Mesendoderm (in vitro differentiated cells): ENCODE data around the gene PAIP2B.
A peak's percentile ranks its signal among the peaks of the same experiment; 100 is the strongest.
"Not testable (repeated sequence)": the region's sequence is repeated elsewhere in the genome, so short reads cannot be mapped to it uniquely, and the experiment has no call there.

Source experiments
- DNase-seq: peaks from one replicate; pipeline ENCODE4 v3.0.0; 2013
- H2AK5ac ChIP-seq: 2 replicates; pipeline ENCODE4 v1.6.1; 2013; ENCODE audit warnings: low read length, inconsistent platforms
- H2BK120ac ChIP-seq: 2 replicates; pipeline ENCODE4 v1.6.1; 2013; ENCODE audit warnings: low read depth, mild to moderate bottlenecking, low read length, moderate library complexity, mixed read lengths
- H2BK15ac ChIP-seq: replicated peaks from 2 replicates; pipeline ENCODE4 v1.6.1; 2013; ENCODE audit warnings: low read depth, mild to moderate bottlenecking, moderate library complexity
- H2BK5ac ChIP-seq: 2 replicates; pipeline ENCODE4 v1.6.1; 2013; ENCODE audit warnings: low read length, inconsistent platforms
- H3K18ac ChIP-seq: 2 replicates; pipeline ENCODE4 v1.6.1; 2013; ENCODE audit warnings: mild to moderate bottlenecking, low read length, mixed read lengths
- H3K23ac ChIP-seq: one replicate; pipeline ENCODE4 v1.6.1; 2013; ENCODE audit warnings: low read length
- H3K27ac ChIP-seq: 2 replicates; pipeline ENCODE4 v1.5.1; 2013; ENCODE audit warnings: low read depth, mild to moderate bottlenecking, inconsistent platforms, low read length, moderate library complexity
- H3K27me3 ChIP-seq: 2 replicates; pipeline ENCODE4 v1.6.1; 2013; ENCODE audit warnings: low read length, control low read depth, mild to moderate bottlenecking, inconsistent platforms; ENCODE audit not compliant: insufficient read depth, poor library complexity
- H3K36me3 ChIP-seq: 2 replicates; pipeline ENCODE4 v1.6.1; 2013; ENCODE audit warnings: low read length, inconsistent platforms; ENCODE audit not compliant: control insufficient read depth, insufficient read depth
- H3K4ac ChIP-seq: one replicate; pipeline ENCODE4 v1.6.1; 2013; ENCODE audit warnings: low read depth, mild to moderate bottlenecking, low read length, moderate library complexity
- H3K4me1 ChIP-seq: 2 replicates; pipeline ENCODE4 v1.6.1; 2013; ENCODE audit warnings: low read depth, low read length, inconsistent platforms; ENCODE audit not compliant: control insufficient read depth
- H3K4me2 ChIP-seq: 2 replicates; pipeline ENCODE4 v1.6.1; 2013; ENCODE audit warnings: low read length
- H3K4me3 ChIP-seq: 2 replicates; pipeline ENCODE4 v1.5.1; 2013; ENCODE audit warnings: mild to moderate bottlenecking, low read length
- H3K56ac ChIP-seq: one replicate; pipeline ENCODE4 v1.6.1; 2013; ENCODE audit warnings: low read length
- H3K79me1 ChIP-seq: 2 replicates; pipeline ENCODE4 v1.6.1; 2013; ENCODE audit warnings: low read length, inconsistent platforms
- H3K79me2 ChIP-seq: 2 replicates; pipeline ENCODE4 v1.6.1; 2013; ENCODE audit warnings: mild to moderate bottlenecking, low read length; ENCODE audit not compliant: control insufficient read depth, insufficient read depth
- H3K9ac ChIP-seq: 2 replicates; pipeline ENCODE4 v1.6.1; 2013; ENCODE audit warnings: low read length, inconsistent platforms
- H4K5ac ChIP-seq: one replicate; pipeline ENCODE4 v1.6.1; 2013; ENCODE audit warnings: low read length
- H4K8ac ChIP-seq: one replicate; pipeline ENCODE4 v1.6.1; 2013; ENCODE audit warnings: low read depth, mild to moderate bottlenecking, control low read depth, low read length, moderate library complexity
- WGBS: extraction: QIAGEN DNeasy Blood & Tissue Kit; methylation state at CpG from one replicate; pipeline ENCODE4 v1.1.7; 2013; ENCODE audit warnings: low lambda C conversion rate, missing lambda C conversion rate; ENCODE audit not compliant: insufficient coverage; ENCODE audit errors: extremely low coverage; 5-methylcytosine and 5-hydroxymethylcytosine counted together

Gene PAIP2B

GRCh38 chr2:71243634-71244301 is 16.9 kb upstream of the PAIP2B start:
- no peaks in the 10 kb centered on the region for H3K27me3 ChIP-seq
- H3K9ac ChIP-seq, result no peak overlapping the region
- no peak overlapping the region for H3K23ac ChIP-seq
- H3K4ac ChIP-seq, result no peak overlapping the region
- no peak overlapping the region for H3K4me2 ChIP-seq
- no CpG with 5 or more reads among the region's 1 CpG for WGBS
- H3K56ac ChIP-seq, result no peak overlapping the region
- no peak overlapping the region for H2BK120ac ChIP-seq
- peak; percentile 18 for DNase-seq
- H3K79me1 ChIP-seq, result no peaks in the 10 kb centered on the region
- no peaks in the 10 kb centered on the region for H3K4me1 ChIP-seq
- no peaks in the 10 kb centered on the region for H3K36me3 ChIP-seq
- no peak overlapping the region for H2BK15ac ChIP-seq
- no peak overlapping the region for H3K27ac ChIP-seq
- H4K5ac ChIP-seq, result no peak overlapping the region
- H2AK5ac ChIP-seq, result no peak overlapping the region
- H3K4me3 ChIP-seq, result no peak overlapping the region
- no peak overlapping the region for H4K8ac ChIP-seq
- H3K18ac ChIP-seq, result no peak overlapping the region
- no peaks in the 10 kb centered on the region for H3K79me2 ChIP-seq
- H2BK5ac ChIP-seq, result no peak overlapping the region

- H3K9ac ChIP-seq, result no peak overlapping the region
- H3K27ac ChIP-seq, result no peak overlapping the region
- no peak overlapping the region for H4K8ac ChIP-seq
- H3K4me1 ChIP-seq, result no peaks in the 10 kb centered on the region
- no peak overlapping the region for H3K4me3 ChIP-seq
- H3K79me1 ChIP-seq, result no peaks in the 10 kb centered on the region
- no peak overlapping the region for H2BK120ac ChIP-seq
- no peaks in the 10 kb centered on the region for H3K36me3 ChIP-seq
- H4K5ac ChIP-seq, result no peak overlapping the region
- no peak overlapping the region for H2BK5ac ChIP-seq
- H3K79me2 ChIP-seq, result no peaks in the 10 kb centered on the region
- H3K18ac ChIP-seq, result no peak overlapping the region
- WGBS, result no CpG with 5 or more reads among the region's 3 CpGs
- H3K4ac ChIP-seq, result no peak overlapping the region
- no peak overlapping the region for H2BK15ac ChIP-seq
- no peak overlapping the region for H3K4me2 ChIP-seq
- H3K27me3 ChIP-seq, result no peaks in the 10 kb centered on the region
- DNase-seq, result no peak
- no peak overlapping the region for H3K23ac ChIP-seq
- no peak overlapping the region for H2AK5ac ChIP-seq
- no peak overlapping the region for H3K56ac ChIP-seq
Measured at GRCh38 chr2:71240794-71241193, 13.9 kb upstream of the PAIP2B start.

- no peak overlapping the region for H2BK15ac ChIP-seq
- no peaks in the 10 kb centered on the region for H3K4me1 ChIP-seq
- no peak overlapping the region for H2AK5ac ChIP-seq
- no peak overlapping the region for H4K8ac ChIP-seq
- no peak overlapping the region for H3K9ac ChIP-seq
- no peak overlapping the region for H3K18ac ChIP-seq
- H4K5ac ChIP-seq, result no peak overlapping the region
- H3K79me2 ChIP-seq, result no peaks in the 10 kb centered on the region
- H3K27me3 ChIP-seq, result no peaks in the 10 kb centered on the region
- no peak overlapping the region for H3K4me3 ChIP-seq
- H3K4me2 ChIP-seq, result no peak overlapping the region
- no peak overlapping the region for H3K23ac ChIP-seq
- no peak overlapping the region for H2BK5ac ChIP-seq
- H3K36me3 ChIP-seq, result no peaks in the 10 kb centered on the region
- no peak overlapping the region for H3K4ac ChIP-seq
- no peak overlapping the region for H2BK120ac ChIP-seq
- no peak for DNase-seq
- H3K79me1 ChIP-seq, result no peaks in the 10 kb centered on the region
- no peak overlapping the region for H3K56ac ChIP-seq
- H3K27ac ChIP-seq, result no peak overlapping the region
Measured at GRCh38 chr2:71238089-71238488, 11.2 kb upstream of the PAIP2B start.

DNA sequence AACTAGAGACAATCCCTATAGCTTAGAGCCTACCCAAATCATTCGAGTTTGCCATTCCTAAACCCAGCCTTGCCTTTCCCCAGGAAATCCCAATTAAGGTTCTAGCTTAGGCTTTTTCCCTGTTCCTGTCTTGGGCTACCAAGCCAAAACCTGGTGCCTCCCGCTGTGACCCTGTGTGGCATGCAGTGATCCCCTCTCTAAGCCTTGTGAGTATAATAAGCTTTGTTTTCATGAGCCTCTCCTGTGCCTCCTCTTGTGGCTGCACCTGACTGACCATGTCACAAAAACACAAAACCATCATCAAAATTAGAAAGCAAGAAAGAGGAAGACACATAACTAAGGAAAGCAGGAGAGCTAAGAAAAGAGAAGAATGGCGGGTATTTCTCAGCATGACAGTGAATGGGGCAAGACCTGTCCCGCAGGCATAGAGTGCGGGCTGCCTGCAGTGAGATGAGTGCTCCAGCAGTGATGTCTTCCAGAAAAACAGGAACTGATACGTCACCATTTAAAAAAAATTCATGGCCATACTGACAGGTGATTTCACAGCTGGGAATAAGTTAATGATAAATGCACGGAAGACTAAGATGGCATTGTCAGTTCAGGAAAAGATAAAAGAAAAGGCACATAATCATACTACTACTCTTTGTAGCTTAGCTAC is 9.2 kb upstream of the PAIP2B start:
- Histone ChIP-seq H2BK120ac (no peak overlapping the region), H4K8ac (no peak overlapping the region), H2AK5ac (no peak overlapping the region), H3K79me1 (no peaks in the 10 kb centered on the region), H3K4ac (no peak overlapping the region), H3K56ac (no peak overlapping the region), H2BK5ac (no peak overlapping the region), H3K4me1 (no peaks in the 10 kb centered on the region), H3K4me2 (no peak overlapping the region), H3K27me3 (no peaks in the 10 kb centered on the region), H3K79me2 (no peaks in the 10 kb centered on the region), H3K9ac (no peak overlapping the region), H3K36me3 (no peaks in the 10 kb centered on the region), H3K27ac (no peak overlapping the region), H3K18ac (no peak overlapping the region), H3K23ac (no peak overlapping the region), H3K4me3 (no peak overlapping the region), H2BK15ac (no peak overlapping the region), H4K5ac (no peak overlapping the region)
- peak; percentile 30 for DNase-seq
- WGBS, result no CpG with 5 or more reads among the region's 7 CpGs

DNA sequence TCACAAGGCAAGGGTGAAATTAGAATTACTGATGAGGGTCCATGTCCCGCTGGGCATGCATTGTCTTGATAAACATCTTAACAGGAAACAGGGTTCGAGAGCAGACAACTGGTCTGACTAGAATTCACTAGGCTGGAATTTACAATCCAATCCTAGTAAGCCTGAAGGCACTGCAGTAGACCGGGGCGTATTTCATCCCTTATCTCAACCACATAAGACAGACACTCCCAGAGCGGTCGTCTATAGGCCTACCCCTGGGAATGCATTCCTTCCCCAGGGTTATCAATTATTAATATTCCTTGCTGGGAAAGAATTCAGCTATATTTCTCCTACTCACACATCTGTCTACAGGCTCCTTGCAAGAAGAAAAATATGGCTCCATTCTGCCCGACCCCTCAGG is 6.2 kb upstream of the PAIP2B start:
- not testable (repeated sequence) for H3K56ac ChIP-seq, H3K79me1 ChIP-seq, H3K18ac ChIP-seq, H3K4me3 ChIP-seq, H3K23ac ChIP-seq, H3K9ac ChIP-seq, H4K5ac ChIP-seq, DNase-seq, H3K4ac ChIP-seq, H3K4me2 ChIP-seq, H3K79me2 ChIP-seq, H3K4me1 ChIP-seq, H3K36me3 ChIP-seq, H2BK15ac ChIP-seq, H4K8ac ChIP-seq, H2BK5ac ChIP-seq, H2AK5ac ChIP-seq, H2BK120ac ChIP-seq, H3K27me3 ChIP-seq, H3K27ac ChIP-seq
- no CpG with 5 or more reads among the region's 7 CpGs for WGBS
